Measurements from ENCODE around the gene GSDME.

DNA sequence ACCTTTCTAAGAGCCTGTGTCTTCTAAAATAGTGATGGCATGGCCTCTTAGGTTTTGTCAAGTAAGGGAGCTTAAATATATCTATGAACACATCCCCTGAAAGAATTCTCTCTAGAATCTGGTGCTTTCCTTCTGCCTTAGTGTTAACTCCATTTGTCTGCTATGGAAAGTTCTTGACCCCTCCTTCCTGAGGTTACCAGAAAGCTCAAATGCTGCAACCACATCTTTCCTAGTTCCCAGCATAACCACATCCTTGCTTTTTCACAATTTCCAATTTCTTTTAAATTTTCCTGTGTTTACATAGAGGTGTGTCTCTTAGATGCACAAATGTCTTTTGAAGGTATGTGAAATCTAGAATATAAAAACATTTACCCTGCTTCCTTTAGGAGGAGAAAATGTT lies 16.4 kb upstream of the GSDME start:
- TF ChIP-seq, protein P1, sequence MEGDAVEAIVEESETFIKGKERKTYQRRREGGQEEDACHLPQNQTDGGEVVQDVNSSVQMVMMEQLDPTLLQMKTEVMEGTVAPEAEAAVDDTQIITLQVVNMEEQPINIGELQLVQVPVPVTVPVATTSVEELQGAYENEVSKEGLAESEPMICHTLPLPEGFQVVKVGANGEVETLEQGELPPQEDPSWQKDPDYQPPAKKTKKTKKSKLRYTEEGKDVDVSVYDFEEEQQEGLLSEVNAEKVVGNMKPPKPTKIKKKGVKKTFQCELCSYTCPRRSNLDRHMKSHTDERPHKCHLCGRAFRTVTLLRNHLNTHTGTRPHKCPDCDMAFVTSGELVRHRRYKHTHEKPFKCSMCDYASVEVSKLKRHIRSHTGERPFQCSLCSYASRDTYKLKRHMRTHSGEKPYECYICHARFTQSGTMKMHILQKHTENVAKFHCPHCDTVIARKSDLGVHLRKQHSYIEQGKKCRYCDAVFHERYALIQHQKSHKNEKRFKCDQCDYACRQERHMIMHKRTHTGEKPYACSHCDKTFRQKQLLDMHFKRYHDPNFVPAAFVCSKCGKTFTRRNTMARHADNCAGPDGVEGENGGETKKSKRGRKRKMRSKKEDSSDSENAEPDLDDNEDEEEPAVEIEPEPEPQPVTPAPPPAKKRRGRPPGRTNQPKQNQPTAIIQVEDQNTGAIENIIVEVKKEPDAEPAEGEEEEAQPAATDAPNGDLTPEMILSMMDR (IDR thresholded peaks at IDR 0.05): no peak
- TF ChIP-seq TCF7L2 (IDR thresholded peaks at IDR 0.05; ENCODE audit: low read depth, low read length): no peak
- TF ChIP-seq, protein P2, sequence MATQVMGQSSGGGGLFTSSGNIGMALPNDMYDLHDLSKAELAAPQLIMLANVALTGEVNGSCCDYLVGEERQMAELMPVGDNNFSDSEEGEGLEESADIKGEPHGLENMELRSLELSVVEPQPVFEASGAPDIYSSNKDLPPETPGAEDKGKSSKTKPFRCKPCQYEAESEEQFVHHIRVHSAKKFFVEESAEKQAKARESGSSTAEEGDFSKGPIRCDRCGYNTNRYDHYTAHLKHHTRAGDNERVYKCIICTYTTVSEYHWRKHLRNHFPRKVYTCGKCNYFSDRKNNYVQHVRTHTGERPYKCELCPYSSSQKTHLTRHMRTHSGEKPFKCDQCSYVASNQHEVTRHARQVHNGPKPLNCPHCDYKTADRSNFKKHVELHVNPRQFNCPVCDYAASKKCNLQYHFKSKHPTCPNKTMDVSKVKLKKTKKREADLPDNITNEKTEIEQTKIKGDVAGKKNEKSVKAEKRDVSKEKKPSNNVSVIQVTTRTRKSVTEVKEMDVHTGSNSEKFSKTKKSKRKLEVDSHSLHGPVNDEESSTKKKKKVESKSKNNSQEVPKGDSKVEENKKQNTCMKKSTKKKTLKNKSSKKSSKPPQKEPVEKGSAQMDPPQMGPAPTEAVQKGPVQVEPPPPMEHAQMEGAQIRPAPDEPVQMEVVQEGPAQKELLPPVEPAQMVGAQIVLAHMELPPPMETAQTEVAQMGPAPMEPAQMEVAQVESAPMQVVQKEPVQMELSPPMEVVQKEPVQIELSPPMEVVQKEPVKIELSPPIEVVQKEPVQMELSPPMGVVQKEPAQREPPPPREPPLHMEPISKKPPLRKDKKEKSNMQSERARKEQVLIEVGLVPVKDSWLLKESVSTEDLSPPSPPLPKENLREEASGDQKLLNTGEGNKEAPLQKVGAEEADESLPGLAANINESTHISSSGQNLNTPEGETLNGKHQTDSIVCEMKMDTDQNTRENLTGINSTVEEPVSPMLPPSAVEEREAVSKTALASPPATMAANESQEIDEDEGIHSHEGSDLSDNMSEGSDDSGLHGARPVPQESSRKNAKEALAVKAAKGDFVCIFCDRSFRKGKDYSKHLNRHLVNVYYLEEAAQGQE (IDR thresholded peaks at IDR 0.05; ENCODE audit: insufficient read depth in 1 of 2, low read depth in 2 of 2, low read length in 1 of 2): no peak
- no peak for TF ChIP-seq POLR2AphosphoS5 (IDR thresholded peaks at IDR 0.05; ENCODE audit: low read depth, low read length)
- TF ChIP-seq SIN3A (IDR thresholded peaks at IDR 0.05; ENCODE audit: borderline replicate concordance, insufficient read depth, low read depth, low read length): no peak
